Measurements from ENCODE around the gene ADAMTS9.
A peak's percentile ranks its signal among the peaks of the same experiment; 100 is the strongest.

ADAMTS9 gene

DNA sequence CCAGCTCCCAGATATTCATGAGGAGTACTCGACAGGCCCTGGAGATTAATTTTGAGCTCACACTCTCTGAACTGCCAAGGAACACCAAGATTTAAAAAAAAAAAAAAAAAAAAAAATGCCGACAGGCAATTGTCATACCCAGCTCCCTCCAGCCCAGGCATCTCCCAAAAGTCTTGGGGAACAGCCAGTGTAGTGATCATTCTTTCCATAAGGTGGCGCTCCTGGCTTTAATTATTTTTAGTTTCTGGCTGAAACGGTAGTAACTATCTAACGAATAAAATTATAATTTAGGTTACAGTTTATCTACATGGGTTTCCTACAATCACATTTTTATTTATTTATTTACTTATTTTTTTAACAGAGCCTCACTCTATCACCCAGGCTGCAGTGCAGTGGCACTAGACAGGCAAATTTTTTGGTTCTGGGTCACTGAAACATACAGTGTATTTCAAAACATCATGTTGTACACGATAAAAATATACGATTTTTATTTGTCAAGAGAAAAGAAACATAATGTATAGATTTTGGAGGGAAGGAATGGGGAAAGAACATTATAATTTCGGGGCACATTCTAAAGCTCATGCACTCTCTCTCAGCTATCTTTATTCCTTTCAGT is 157.3 kb downstream of the ADAMTS9 start:
- DNase-seq = peak; percentile 29 to 69

DNA sequence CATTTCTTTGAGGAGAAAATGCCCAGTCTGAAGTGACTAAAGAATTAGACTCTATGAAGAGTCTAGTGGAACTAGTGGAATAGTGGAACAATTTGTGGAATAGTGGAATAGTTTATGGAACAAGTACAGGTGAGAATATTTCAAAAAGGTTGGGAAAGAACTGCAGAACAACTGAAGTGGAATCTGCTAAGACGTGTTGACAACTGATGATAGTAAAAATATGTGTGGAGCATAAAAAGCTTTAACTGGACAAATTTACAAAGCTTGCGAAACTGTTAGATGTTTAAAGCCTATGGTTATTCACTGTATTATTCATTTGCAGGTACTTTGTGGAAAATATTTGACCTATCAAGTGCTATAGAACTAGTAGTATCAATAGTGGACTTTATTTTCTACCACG is 164.5 kb downstream of the ADAMTS9 start:
- no peak for DNase-seq

DNA sequence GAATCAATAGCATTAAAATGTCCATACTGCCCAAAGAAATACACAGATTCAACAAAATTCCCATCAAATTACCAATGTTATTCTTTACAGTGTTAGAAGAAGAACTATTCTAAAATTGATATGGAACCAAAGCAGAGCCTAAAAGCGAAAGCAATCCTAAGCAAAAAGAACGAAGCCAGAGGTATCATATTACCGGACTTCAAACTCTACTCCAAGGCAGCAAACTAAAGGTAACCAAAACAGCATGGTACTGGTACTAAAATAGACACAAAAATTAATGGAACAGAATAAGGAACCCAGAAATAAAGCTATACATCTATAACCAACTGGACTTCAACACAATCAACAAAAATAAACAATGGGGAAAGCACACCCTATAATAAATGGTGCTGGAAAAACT is 167.5 kb downstream of the ADAMTS9 start:
- DNase-seq = no peak

DNA sequence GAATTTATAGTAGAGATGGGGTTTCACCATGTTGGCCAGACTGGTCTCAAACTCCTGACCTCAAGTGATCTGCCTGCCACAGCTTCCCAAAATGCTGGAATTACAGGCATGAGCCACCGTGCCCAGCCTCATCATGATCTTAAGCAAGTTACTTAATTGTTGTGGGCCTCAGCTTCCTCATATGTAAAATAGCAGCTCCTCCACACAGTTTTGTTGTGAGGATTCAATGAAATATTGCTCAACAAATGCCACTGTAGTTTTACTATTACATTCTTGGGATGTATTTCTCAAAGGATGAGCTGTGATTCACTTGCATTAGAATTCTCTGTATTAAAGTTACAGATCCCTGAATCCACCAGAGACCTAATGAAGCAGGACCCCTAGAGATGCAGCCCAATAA is 168.8 kb downstream of the ADAMTS9 start:
- no peak for DNase-seq

DNA sequence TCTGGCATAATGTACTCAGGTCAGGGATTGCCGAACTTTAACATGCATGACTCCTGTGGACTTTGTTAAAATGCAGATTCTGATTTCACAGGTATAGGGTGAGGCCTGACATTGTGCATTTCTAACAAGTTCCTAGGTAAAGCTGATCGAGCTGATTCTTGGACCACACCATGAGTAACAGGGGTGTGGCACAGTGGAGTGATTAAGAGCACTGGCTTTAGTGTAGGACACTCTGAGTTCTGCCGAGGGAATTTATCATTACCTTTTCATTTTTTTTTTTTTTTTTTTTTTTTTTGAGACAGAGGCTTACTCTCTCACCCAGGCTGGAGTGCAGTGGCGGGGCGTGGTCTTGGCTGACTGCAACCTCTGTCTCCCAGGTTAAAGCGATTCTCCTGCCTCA is 169.3 kb downstream of the ADAMTS9 start:
- DNase-seq = no peak

DNA sequence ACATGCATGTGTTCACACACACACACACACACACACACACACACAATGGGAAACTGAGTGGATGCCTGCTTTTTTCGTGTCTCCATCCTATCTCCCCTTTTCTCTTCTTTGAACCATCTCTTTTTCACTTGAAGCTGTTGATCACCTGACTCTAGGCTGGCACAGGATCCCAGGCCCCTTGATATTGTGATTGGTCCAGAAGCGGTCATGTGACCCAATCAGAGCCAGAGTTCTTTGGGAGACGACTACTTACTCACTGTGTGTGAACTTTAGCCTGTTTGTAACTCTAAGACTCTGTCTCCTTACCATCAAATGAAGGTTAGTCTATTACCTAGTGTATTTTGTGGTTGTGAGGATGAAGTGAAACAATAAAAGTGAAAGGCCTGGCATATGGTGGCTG is 172.9 kb downstream of the ADAMTS9 start:
- DNase-seq = no peak

DNA sequence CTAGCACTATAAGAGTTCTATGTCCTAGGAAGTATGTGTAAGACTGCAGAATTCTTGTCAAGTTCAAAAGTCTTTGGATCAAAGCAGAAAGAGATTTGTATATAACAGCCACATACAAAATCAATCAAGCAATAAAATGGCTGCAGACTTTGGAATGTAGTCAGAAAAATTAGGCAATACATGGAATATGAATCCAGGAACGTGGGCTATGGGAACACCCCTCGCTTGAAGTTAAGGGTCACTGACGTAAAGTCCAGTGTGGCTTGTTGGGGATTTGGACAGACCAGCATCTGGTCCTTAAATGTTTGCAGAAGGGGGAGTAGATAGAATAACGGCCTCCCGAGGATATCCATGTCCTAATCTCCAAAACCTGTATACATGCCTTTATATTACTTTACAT is 178.6 kb downstream of the ADAMTS9 start:
- DNase-seq = no peak

DNA sequence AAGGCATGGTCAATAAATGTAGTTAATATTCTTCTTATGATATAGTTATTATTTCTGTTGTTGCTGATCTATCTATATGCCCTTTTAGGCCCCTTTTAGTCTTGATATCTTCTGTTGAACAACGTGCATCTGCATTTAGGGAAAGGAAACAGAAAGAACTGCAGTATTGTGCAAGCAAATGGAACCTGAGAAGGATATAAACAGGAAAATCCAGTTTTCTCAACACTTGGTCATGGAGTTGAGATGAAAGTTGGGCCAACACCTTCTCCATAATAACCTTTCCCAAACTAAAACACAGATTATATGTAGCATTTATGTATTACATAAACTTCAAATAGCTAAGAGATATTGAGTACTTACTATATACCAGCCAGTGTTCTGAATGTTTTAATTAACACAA is 179.7 kb downstream of the ADAMTS9 start:
- no peak for DNase-seq

DNA sequence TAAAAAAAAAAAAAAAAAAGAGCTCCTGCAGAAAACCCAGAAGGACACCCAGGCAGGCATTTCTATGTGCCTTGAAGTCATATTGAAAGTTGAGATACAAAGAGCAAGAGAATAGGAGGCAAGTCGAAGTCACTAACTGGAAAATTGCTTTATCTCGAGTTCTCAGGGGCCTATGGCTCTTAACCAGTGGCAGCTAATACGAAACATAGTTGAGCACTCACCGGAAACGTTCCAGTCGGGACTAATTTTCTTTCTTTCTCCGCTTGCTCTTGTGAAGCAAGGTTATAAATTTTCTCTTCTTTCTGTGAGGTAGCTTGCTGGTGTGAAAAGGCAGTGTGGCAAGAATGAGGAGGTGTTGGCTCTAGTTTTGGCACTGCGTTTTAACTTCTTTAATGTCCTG is 181.5 kb downstream of the ADAMTS9 start:
- no peak for DNase-seq

DNA sequence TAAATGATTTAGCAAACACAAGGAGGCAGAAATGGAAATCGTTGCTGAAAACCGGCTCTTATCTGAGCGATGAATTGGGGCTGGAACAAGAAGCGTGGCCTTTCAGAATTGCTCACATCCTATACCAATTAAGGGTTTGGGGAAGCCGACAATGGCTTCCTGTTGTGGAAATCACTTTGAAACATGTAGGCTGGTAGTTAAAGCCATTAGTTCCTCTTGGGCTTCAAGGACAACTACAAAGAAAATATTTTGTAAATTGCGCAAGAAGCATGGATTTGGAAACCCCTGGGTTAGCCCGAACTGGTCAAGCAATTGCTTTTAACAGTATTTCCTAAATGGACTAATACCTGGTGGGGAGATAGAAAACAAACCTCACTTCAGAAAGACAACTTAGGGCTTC is 182.4 kb downstream of the ADAMTS9 start:
- no peak for DNase-seq

DNA sequence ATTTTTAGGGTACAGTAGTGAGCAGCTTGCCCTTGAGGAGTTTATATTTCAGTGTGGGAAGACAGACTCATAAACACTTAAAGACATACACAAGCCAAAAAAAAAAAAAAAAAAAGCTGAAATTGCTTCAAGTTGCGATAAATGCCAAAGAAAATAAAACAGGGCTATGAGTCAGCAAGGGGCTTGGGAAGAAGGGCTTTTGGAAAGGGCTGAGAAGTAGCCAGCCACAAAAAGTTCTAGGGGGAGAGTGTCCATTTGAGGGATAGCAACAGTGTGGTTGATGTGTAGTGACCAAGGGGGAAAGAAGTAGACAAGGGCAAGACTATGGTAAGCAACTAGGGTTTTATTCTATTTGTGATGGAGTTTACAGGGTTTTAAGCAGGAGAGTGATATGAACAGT is 185.5 kb downstream of the ADAMTS9 start:
- DNase-seq = no peak

DNA sequence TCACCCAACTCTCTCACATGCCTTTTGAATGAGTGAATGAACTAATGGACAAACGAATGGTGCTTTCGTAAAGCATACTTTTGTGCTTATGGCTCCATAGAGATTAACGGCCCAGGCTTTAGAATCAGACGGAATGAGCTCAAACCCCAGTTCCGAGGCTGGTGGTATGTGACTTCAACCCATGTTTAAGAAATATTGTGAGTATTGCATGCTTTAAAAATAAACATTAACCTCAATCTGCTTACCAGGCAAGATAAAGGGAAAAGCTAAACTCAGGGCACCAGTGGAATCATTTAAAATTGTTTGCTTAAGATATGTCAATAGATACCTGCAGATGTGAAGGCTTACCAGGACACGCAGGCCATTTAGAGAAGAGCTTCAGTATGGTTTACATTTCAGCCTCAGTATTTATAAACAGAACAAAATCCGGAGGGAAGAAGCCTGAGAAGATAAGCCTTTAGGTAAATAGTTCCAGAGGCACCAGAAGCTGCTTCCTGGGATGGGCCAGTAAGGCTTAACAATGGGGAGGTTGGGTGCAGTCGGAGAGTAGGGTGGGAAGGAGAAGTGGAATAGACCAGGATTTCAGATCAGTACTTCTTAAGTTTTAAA is 186.4 kb downstream of the ADAMTS9 start:
- no peak for DNase-seq

DNA sequence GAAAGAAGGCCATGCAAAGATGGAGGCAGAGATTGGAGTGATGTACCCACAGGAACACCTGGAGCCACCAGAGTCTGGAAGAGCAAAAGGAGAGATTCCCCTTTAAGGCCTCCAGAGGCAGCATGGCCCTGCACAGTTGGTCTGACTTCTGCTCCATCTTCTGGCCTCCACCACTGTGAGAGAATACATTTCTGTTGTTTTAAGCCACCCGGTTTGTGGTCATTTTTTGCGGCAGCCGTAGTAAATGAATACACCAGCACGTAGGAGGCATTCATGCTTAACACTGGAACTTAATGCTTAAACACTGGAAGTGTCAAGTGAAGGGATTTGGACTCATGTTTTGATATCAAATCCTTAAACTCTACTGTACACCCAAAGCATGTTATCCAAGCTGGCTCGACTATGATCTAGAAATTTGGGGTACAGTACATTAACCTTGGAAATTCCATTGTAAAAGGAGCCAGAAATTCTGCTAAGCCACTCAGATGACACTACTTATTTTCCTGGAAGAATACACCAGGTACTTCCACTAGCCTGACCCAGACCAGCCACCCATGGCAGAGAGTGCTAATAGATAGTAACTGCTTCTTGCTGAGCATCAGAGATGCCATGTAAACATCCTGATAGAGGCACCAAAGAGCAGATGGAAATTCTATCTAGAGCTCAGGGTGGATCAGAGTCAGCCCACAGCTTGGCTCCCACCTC is 190.9 kb downstream of the ADAMTS9 start:
- no peak for DNase-seq

DNA sequence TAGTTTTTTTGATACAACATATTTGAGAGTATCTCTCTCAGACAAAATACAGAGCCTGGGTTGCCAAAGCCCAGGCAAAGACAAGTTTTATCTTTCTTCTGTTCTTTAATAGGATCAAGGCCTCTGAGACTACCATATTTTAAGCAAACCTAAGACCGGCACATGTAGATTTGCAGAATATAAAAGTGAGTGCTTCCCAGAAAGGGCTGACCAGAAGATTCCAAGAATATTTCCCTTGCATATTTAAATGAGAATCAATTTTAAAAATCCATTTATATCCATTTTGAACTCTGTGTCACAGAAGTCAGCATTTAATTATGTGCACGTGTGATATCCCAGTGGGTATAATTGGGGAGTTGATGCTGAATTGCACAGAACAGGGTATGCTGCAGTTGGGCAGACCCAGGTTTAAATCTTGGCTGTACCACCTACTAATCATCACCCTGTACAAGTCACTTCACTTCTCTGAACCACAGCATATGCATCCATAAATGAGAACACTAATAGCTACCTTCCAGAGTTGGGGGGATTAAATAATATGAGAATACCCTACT is 191.9 kb downstream of the ADAMTS9 start:
- DNase-seq = no peak

DNA sequence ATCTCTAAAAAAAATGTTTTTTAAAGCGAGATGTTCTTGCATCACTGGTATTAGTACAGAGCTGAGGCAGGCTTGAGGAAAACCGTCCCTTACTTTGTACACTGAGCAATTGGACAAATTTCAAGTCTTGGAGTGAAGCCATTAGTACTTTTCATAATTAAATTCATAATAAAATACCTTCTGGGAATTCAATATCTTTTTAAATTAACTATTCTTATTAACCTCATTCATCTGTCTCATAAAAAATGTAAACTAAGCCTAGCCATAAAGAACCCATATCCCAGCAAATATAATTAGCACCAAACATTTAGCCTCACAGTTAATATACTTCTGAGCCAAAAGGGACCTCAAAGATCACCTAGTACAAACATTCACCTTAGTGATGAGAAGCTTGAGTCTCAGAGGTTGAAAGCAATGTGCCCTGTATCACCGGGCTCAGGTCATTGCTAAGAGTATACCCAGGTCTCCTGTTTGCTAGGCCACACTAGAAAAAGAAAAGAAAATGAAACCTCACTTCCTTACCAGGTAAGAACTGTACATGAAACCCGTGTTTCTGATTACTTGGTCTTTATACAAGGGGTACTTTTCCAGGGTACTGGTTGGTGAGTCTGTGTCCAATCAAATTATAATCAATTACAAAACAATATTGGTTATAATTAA is 192.5 kb downstream of the ADAMTS9 start:
- no peak for DNase-seq

DNA sequence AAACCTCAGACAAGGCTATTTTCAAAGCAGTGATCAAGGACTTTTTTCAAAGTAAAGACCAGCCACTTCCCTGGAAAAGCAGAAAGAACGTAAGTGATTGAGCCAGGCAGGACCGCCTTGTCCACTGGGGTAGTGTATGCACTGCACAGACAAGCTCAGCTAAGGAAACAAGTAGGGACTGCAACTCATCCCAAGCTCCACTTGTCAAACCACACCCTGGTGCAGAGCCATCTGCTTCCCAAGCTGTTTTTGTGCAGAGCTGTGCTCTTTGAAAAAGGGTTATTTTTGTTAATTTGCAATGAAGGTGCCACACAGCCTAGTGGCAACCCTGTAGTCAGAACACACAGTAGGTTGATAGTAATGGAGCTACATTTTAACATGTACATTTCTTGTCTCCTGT is 193.3 kb downstream of the ADAMTS9 start:
- peak; percentile 67 to 90 for DNase-seq

DNA sequence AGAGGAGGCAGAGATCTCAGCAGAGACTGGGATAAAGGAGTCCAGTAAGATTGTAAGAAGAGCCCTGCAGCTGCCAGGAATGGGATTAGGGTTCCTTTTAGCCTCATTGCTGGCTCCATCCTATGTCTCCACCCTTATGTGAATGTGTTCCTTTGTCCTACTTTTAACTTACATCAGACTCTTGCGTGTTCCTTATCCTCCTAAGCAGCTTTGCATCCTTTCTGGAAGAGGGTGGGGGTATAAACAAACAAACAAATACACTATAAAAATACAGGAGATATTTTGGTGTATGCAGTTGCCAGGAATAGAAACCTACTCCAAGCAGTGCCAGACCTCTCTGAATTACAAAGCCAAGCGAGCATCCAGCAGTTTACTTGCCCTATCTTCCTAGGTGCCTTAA is 194.7 kb downstream of the ADAMTS9 start:
- no peak for DNase-seq

DNA sequence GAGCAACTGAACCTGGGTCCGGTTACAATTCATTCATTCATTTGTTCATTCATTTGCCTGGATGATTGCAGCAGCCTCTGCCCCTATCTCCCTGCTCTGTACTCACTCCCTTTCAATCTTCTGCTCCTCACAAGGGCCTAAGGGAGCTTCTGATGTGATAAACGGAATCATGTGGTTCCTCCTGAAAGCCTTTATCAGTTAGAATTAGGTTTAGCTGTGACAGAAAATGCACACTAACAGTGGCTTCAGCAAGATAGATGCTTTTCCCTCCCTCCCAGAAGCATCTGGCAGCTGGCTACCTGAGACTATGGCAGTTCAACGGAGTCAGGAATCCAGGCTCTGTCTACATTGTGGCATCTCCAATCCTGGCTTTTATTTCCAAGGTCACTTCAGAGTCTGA is 196.0 kb downstream of the ADAMTS9 start:
- no peak for DNase-seq

DNA sequence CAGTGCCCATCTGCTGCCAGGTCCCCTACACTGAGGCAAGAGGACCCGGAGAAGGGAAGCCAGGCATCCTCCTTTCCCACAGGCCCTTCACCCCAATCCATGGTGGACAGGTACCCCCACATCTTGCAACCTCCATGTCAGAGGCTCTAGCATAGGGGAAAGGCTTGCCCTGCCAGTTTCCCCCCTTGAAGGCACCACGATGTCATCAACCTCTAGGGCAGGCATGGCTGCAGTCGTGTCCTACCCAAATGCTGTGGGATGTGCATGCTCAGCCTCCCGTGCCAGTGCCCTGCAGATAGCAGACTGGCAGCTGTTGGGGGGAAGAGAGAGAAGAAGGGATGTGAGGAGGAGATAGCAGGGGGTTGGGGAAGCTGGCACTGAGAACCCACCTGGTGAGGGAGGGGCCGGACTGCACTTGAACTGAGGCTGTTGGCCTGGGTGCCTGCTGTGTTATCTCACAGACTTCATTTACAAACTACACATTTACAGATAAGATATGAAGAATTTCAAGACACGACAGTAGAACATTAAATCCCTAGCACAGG is 197.5 kb downstream of the ADAMTS9 start:
- no peak for DNase-seq

DNA sequence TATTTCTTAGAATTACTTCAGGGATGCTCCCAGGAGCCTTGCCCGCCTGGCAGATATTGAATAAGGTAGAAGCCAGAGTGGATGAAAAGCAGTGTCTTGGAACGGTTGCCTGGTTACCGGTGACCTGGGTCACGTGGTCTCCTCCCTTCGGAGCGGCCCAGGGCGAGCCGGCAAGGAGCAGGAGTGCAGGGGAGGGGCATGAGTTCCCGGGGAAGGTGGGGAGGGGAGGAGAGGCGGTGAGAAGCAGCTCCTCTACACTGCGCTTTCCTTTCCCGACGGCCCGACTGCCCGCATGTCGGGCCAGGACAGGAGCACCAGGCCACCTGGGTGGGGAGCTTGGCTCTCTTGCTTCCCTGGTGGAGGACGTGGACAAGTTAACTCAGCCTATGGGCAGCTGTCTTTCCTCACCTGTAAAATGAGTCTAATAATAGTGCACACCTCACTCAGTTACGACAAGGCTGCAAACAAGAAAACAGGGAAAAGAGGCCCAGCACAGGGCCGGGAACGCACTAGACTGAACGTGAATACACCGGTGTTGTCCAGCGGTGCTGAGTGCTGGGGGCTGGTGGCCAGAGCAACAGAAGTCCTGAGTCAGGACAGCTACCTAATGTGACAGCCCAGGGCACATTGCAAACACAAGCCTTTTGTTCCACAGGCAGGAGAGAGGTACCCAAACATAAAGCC is 198.3 kb downstream of the ADAMTS9 start:
- DNase-seq = peak; percentile 86 to 91

DNA sequence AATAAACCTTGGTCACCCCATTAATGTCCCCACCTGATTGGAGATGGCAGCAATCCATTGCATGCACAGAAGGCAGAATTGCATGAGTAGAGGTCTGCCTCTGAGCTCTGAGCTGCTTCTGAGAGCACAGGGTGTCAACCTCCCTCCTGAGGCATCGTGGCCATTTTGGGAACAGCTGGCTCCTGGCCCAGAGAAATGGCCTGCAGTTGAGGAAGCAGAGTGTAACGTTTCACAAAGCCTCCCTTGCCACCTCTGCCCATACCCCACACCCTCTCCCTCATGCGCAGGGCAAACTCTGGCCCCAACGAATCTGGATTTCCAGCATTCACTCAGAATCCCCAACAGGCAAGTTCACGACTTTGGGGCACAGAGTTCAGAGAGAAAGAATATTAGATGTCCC is 198.9 kb downstream of the ADAMTS9 start:
- peak; percentile 53 to 63 for DNase-seq

DNA sequence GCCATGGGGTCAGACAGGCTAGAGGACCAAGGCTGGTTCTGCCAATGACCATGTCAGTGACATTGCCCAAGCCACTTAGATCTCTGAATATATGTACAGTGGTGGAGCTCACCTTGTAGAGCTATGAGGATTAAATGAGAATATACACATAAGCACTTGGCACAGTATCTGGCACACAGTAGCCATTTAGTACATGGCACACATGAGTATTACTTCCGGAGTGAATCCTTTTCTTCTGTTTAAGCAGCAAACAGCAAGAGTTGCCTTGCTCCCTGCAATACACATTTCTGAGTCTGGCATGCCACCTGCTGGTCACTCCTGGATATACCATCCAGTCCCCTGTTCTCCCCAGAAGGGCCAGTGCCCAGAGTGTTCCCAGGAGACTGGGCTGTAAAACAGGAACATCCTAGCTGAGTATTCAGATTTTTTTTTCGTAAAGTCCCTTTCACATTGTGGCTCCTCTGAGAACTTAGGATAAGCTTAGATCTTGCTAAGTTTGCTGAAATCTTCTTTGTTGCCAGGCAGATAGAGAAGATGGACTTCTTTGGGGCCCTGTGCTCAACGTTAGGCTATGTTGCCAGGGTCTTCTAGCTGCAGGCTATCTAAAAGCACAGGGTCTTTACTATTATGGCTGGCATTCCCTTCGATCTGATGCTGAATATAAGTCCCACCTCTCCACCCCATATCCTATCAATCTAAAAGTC is 203.4 kb downstream of the ADAMTS9 start:
- DNase-seq = peak; percentile 31 to 76
